COLO668 (cell line): ENCODE results near the gene MAP4.

Experiments used
- DNase-seq: peaks from one replicate; lab custom pipeline; 2025; ENCODE audit not compliant: unreplicated experiment; lab: John Stamatoyannopoulos, UW

MAP4 gene

GRCh38 chr3:47870702-47871260 lies 145.4 kb downstream of the MAP4 start:
- DNase-seq, result no peak

- DNase-seq, result no peak
Measured at GRCh38 chr3:47870156-47870555, 146.1 kb downstream of the MAP4 start.

DNA sequence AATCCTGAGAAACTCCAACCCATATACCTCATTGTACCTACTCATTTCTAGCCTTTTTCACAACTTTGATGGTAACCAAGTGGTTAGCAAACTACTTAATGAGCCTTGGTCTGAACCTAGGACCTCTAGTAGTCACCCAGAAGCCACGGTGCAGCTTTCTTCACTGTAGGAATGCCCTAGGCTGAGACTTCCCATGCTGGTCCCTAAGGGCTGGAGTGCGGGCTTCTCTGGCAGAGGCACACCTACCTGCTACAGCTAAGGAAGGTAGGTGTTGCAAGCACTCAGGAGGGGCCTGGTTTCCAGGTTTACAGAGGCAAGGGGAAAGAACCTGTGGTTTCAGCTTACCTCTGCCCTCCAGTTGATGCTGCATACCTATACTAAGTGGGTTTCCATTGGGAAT lies 147.9 kb downstream of the MAP4 start:
- no peak for DNase-seq

- no peak for DNase-seq
Measured at GRCh38 chr3:47867451-47868044, 148.7 kb downstream of the MAP4 start.

- DNase-seq, result no peak
Measured at GRCh38 chr3:47865192-47865591, 151.0 kb downstream of the MAP4 start.

- no peak for DNase-seq
Measured at GRCh38 chr3:47863391-47864128, 152.7 kb downstream of the MAP4 start.

DNA sequence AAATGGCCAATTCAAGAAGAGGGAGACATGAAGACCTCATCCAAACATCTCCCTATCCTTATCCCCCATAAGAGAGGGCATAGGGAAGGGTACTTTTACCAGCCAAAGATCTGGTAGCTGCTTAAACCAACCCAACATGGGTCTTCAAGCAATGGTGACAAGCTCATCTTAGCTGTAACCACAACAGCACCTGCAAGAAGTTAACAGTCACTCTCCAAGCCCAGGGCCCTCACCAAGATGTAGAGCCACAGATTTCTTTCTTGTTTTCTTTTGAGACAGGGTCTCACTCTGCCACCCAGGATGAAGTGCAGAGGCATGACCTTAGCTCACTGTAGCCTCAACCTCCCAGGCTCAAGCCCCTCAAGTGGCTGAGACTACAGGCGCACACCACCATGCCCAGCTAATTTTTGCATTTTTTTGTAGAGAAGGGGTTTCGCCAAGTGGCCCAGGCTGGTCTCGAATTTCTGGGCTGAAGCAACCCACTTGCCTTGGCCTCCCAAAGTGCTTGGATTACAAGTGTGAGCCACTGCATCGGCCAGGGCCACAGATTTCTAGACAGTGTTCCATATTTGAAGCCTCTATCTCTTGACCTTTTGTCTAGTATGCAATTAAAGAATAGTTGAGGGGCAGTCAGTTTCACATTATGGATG lies 156.1 kb downstream of the MAP4 start:
- no peak for DNase-seq

DNA sequence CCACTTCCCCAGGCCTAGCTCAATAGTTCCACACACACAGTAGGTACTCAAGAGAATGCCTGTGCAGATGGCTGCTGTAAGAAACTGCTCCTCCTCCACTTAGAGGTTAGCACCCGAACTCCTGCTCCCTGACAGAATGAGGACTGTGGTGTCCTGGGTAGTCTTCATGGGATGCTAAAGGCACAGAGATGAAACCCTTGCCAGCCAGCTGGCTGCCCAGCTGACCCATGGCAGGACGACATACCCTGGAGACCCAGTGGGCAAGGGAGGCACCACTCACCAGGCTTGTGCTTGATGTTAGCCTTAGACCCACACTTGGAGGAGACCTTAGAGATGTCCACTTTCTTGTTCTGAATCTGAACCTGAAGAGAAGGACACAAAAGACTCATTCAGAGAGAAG lies 159.1 kb downstream of the MAP4 start:
- no peak for DNase-seq

DNA sequence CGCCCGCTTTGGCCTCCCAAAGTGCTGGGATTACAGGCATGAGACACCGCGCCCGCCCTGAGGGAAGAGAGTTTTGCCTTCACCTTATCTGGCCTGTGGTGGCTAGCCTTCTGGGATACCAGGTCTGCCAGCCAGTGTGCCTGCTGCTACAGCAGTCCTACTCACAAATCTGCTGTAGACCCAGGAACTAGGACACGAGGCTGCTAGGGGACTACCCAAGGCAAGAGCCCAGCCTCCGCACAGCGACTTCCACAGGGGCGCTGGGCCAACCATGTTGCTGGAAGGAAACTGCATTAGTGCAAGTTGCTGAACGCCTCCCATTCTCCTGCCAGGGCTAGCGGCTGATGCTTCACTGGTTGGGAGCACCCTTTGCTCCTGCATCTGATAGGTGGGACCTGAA lies 159.5 kb downstream of the MAP4 start:
- DNase-seq, result no peak

DNA sequence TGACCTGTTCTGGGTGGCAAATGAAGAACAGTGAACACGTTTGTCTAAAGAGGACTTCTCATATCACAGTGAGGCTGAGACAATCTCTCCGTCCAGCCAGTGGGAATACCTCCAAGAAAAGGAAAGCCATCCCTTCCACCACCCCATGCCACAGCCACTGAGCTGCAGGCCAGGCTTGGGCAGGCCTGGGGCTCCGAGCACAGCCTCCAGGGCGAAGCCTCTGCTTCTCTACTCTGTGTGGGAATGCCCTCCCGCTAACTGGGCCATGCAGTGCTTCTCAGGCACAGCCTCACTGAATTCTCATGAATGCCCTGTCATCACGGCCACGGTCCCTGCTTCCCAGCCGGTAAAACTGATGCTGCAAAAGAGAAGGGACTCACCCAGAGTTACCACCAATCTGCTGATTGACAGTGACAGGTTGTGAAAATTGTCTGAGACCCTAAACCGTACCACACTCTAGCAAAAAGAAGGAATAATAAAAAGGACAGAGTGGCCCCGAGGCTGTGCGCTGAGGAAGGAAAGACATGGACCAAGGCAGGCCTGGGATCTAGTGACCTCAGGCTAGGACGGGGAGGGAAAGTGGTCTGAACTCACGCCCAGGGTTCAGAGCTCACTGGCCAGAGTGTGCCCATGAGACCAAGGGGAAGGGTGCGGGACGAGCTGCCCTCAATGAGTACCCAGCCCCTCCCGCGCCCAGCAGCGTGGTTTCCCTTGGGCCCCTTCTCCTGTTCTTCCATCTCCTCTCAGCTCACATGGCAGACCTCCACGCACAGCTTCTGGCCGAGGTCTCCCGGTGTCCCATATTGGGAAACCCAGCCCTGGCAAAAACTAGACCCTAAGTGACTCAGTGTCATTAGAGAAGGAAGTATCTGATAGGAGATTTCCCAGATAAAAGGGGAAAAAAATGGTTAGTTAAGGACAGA lies 160.5 kb downstream of the MAP4 start:
- no peak for DNase-seq

GRCh38 chr3:47854720-47855455 lies 161.3 kb downstream of the MAP4 start:
- DNase-seq, result no peak

- no peak for DNase-seq
Measured at GRCh38 chr3:47854267-47854666, 161.9 kb downstream of the MAP4 start.

DNA sequence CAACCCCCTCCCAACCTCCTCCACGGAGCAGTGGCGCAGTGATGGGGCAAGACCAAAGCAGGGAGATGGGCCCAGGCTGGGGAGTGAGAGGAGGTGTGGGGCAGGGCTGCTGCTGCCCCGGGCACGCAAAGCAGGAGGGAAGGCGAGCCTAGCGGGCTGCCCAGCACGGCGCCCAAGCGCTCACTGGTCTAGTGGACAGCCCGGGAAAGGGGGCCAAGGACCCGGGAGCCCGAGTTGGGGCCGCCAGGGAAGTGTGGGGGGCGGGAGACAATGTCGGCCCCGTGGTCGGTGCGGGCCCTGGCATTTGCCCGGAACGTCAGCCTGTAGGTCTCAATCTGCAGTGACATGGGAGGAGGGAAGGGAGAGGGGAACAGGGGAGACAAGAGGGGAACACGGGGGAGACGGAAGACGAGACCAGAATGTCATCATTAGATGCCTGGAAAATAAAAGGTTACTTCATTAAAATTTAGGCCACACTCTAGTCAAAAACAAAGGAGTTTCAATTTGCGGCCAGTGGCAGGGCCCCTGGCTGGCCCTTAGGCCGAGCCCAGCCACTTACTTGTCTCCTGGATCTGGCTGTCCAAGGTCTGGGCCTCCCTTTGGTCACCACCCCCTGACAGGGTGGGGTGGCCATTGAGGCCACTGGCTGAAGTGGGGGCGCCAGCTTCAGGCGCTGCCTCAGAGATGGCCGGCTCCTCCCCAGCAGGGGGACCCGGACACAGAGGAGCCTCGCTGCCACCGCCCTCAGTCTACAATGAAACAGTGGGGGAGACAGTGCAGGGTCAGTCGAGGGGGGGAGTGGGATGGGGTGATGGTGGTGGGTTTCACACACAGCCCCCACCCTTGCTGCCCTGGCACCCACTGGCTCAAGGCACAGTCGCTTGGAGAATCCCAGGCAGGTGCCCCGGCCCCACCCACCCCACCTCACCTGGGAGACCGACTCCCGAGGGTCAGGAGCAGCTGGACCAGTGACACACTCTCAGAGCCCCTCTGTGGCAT lies 163.3 kb downstream of the MAP4 start:
- DNase-seq, result no peak

- DNase-seq, result no peak
Measured at GRCh38 chr3:47851888-47852603, 164.2 kb downstream of the MAP4 start.

- no peak for DNase-seq
Measured at GRCh38 chr3:47850564-47851410, 165.4 kb downstream of the MAP4 start.

- no peak for DNase-seq
Measured at GRCh38 chr3:47849699-47850563, 166.3 kb downstream of the MAP4 start.
